ENCODE data around the gene PLA2G2F.
"Not testable (repeated sequence)": the region's sequence is repeated elsewhere in the genome, so short reads cannot be mapped to it uniquely, and the experiment has no call there.

PLA2G2F gene

GRCh38 chr1:20114021-20114648, 25.0 kb upstream of the PLA2G2F start:
- DNase-seq = no peak

GRCh38 chr1:20115479-20115878, 23.6 kb upstream of the PLA2G2F start:
- DNase-seq = no peak

GRCh38 chr1:20115916-20116315, 23.2 kb upstream of the PLA2G2F start:
- no peak for DNase-seq

GRCh38 chr1:20117236-20117635, 21.9 kb upstream of the PLA2G2F start:
- no peak for DNase-seq

- no peak for DNase-seq
Measured at GRCh38 chr1:20119347-20119746, 19.8 kb upstream of the PLA2G2F start, which contains the start of gene PLA2G2D. Gene PLA2G2D, minus strand, starts transcription at chr1:20119536. Its CDS starts 38 bp downstream, at chr1:20119498.

- no peak for DNase-seq
Measured at GRCh38 chr1:20120796-20121195, 18.3 kb upstream of the PLA2G2F start.

- DNase-seq = no peak
Measured at GRCh38 chr1:20123722-20124455, 15.2 kb upstream of the PLA2G2F start.

- peak in 1 of 2 donors; percentile 21 for DNase-seq
Measured at GRCh38 chr1:20124456-20125057, 14.6 kb upstream of the PLA2G2F start.

GRCh38 chr1:20125100-20125499, 14.0 kb upstream of the PLA2G2F start:
- no peak for DNase-seq

GRCh38 chr1:20126041-20126805, 12.9 kb upstream of the PLA2G2F start:
- peak; percentile 62 to 80 for DNase-seq

GRCh38 chr1:20126806-20127440, 12.2 kb upstream of the PLA2G2F start:
- no peak for DNase-seq

GRCh38 chr1:20130518-20130917, 8.6 kb upstream of the PLA2G2F start:
- DNase-seq = not testable (repeated sequence)

GRCh38 chr1:20134995-20135394, 4.1 kb upstream of the PLA2G2F start:
- no peak for DNase-seq

GRCh38 chr1:20136249-20136648, 2.9 kb upstream of the PLA2G2F start:
- DNase-seq = no peak

- DNase-seq = no peak
Measured at GRCh38 chr1:20137055-20137454, 2.1 kb upstream of the PLA2G2F start.

GRCh38 chr1:20137604-20138003, 1.5 kb upstream of the PLA2G2F start:
- DNase-seq = no peak

- no peak for DNase-seq
Measured at GRCh38 chr1:20138346-20138745, 777 bp upstream of the PLA2G2F start.

GRCh38 chr1:20139776-20140612, 871 bp downstream of the PLA2G2F start:
- DNase-seq = no peak

- no peak for DNase-seq
Measured at GRCh38 chr1:20141001-20141400, 1.9 kb downstream of the PLA2G2F start.

GRCh38 chr1:20141466-20141865, 2.3 kb downstream of the PLA2G2F start:
- no peak for DNase-seq

GRCh38 chr1:20142001-20142710, 3.0 kb downstream of the PLA2G2F start:
- no peak for DNase-seq
